ENCODE measurements around the gene JADE1. TPM values are rescaled to one million over a fixed set of nuclear protein-coding genes. Genes with fewer than 3 reads are reported as not detected.

JADE1 gene
- total and polyA plus RNA-seq, 4 donors, result 16.8 to 32.3 (median 25.4) TPM

GRCh38 chr4:128837679-128838078, 28.2 kb downstream of the JADE1 start:
- DNase-seq (ENCODE audit: low read depth in 4 of 6, low spot score in 6 of 6), result no peak
- WGBS (ENCODE audit: insufficient coverage), result 100% methylated on average over 2 of the region's 3 CpGs
- H3K27ac ChIP-seq (ENCODE audit: low read depth, low read length), result no peak overlapping the region
- H3K4me1 ChIP-seq (ENCODE audit: control insufficient read depth, insufficient read depth, low read length), result peaks cover 12% of the 10 kb centered on the region
- no peak overlapping the region for H3K4me3 ChIP-seq (ENCODE audit: low read depth, low read length)
- no peaks in the 10 kb centered on the region for H3K27me3 ChIP-seq (ENCODE audit: control insufficient read depth, insufficient read depth, low read length)
- H3K36me3 ChIP-seq (ENCODE audit: control insufficient read depth, insufficient read depth, low read length), result peaks cover 10% of the 10 kb centered on the region
- H3K9me3 ChIP-seq (ENCODE audit: control insufficient read depth, insufficient read depth, low read length), result no peaks in the 10 kb centered on the region

GRCh38 chr4:128840711-128841318, 31.3 kb downstream of the JADE1 start:
- Histone ChIP-seq H3K4me3 (ENCODE audit: low read depth, low read length) (no peak overlapping the region), H3K27me3 (ENCODE audit: control insufficient read depth, insufficient read depth, low read length) (no peaks in the 10 kb centered on the region), H3K36me3 (ENCODE audit: control insufficient read depth, insufficient read depth, low read length) (peaks cover 12% of the 10 kb centered on the region), H3K9me3 (ENCODE audit: control insufficient read depth, insufficient read depth, low read length) (no peaks in the 10 kb centered on the region), H3K27ac (ENCODE audit: low read depth, low read length) (no peak overlapping the region), H3K4me1 (ENCODE audit: control insufficient read depth, insufficient read depth, low read length) (peaks cover 17% of the 10 kb centered on the region)
- 100% methylated on average over 2 of the region's 2 CpGs for WGBS (ENCODE audit: insufficient coverage)
- no peak for DNase-seq (ENCODE audit: low read depth in 4 of 6, low spot score in 6 of 6)

- H3K4me3 ChIP-seq (ENCODE audit: low read depth, low read length), result no peak overlapping the region
- no peaks in the 10 kb centered on the region for H3K27me3 ChIP-seq (ENCODE audit: control insufficient read depth, insufficient read depth, low read length)
- H3K36me3 ChIP-seq (ENCODE audit: control insufficient read depth, insufficient read depth, low read length), result peaks cover 17% of the 10 kb centered on the region
- H3K4me1 ChIP-seq (ENCODE audit: control insufficient read depth, insufficient read depth, low read length), result peaks cover 15% of the 10 kb centered on the region
- WGBS (ENCODE audit: insufficient coverage), result 100% methylated on average over 2 of the region's 2 CpGs
- no peak overlapping the region for H3K27ac ChIP-seq (ENCODE audit: low read depth, low read length)
- DNase-seq (ENCODE audit: low read depth in 4 of 6, low spot score in 6 of 6), result no peak
- H3K9me3 ChIP-seq (ENCODE audit: control insufficient read depth, insufficient read depth, low read length), result no peaks in the 10 kb centered on the region
These were observed 31.9 kb downstream of the JADE1 start for GRCh38 chr4:128841402-128841801.

- Histone ChIP-seq H3K9me3 (ENCODE audit: control insufficient read depth, insufficient read depth, low read length) (no peaks in the 10 kb centered on the region), H3K36me3 (ENCODE audit: control insufficient read depth, insufficient read depth, low read length) (peaks cover 44% of the 10 kb centered on the region), H3K27ac (ENCODE audit: low read depth, low read length) (no peak overlapping the region), H3K4me1 (ENCODE audit: control insufficient read depth, insufficient read depth, low read length) (peaks cover 18% of the 10 kb centered on the region), H3K27me3 (ENCODE audit: control insufficient read depth, insufficient read depth, low read length) (no peaks in the 10 kb centered on the region), H3K4me3 (ENCODE audit: low read depth, low read length) (no peak overlapping the region)
- peak in 1 of 6 donors; percentile 59 for DNase-seq (ENCODE audit: low read depth in 4 of 6, low spot score in 6 of 6)
- 32% methylated on average over 4 of the region's 4 CpGs for WGBS (ENCODE audit: insufficient coverage)
These were observed 35.4 kb downstream of the JADE1 start for GRCh38 chr4:128844931-128845330.

GRCh38 chr4:128846063-128846462, 36.6 kb downstream of the JADE1 start:
- Histone ChIP-seq H3K27me3 (ENCODE audit: control insufficient read depth, insufficient read depth, low read length) (no peaks in the 10 kb centered on the region), H3K9me3 (ENCODE audit: control insufficient read depth, insufficient read depth, low read length) (no peaks in the 10 kb centered on the region), H3K4me3 (ENCODE audit: low read depth, low read length) (no peak overlapping the region), H3K27ac (ENCODE audit: low read depth, low read length) (no peak overlapping the region), H3K36me3 (ENCODE audit: control insufficient read depth, insufficient read depth, low read length) (peaks cover 50% of the 10 kb centered on the region), H3K4me1 (ENCODE audit: control insufficient read depth, insufficient read depth, low read length) (peaks cover 18% of the 10 kb centered on the region)
- WGBS (ENCODE audit: insufficient coverage), result 100% methylated on average over 2 of the region's 4 CpGs
- DNase-seq (ENCODE audit: low read depth in 4 of 6, low spot score in 6 of 6), result no peak

- H3K36me3 ChIP-seq (ENCODE audit: control insufficient read depth, insufficient read depth, low read length), result peaks cover 54% of the 10 kb centered on the region
- H3K27ac ChIP-seq (ENCODE audit: low read depth, low read length), result no peak overlapping the region
- no peak overlapping the region for H3K4me3 ChIP-seq (ENCODE audit: low read depth, low read length)
- no peak for DNase-seq (ENCODE audit: low read depth in 4 of 6, low spot score in 6 of 6)
- WGBS (ENCODE audit: insufficient coverage), result 92% methylated on average over 7 of the region's 7 CpGs
- peaks cover 18% of the 10 kb centered on the region for H3K4me1 ChIP-seq (ENCODE audit: control insufficient read depth, insufficient read depth, low read length)
- H3K9me3 ChIP-seq (ENCODE audit: control insufficient read depth, insufficient read depth, low read length), result no peaks in the 10 kb centered on the region
- H3K27me3 ChIP-seq (ENCODE audit: control insufficient read depth, insufficient read depth, low read length), result no peaks in the 10 kb centered on the region
These were observed 37.7 kb downstream of the JADE1 start for GRCh38 chr4:128847082-128847724.

- H3K36me3 ChIP-seq (ENCODE audit: control insufficient read depth, insufficient read depth, low read length), result peaks cover 61% of the 10 kb centered on the region
- DNase-seq (ENCODE audit: low read depth in 4 of 6, low spot score in 6 of 6), result no peak
- H3K4me3 ChIP-seq (ENCODE audit: low read depth, low read length), result no peak overlapping the region
- no peaks in the 10 kb centered on the region for H3K9me3 ChIP-seq (ENCODE audit: control insufficient read depth, insufficient read depth, low read length)
- H3K4me1 ChIP-seq (ENCODE audit: control insufficient read depth, insufficient read depth, low read length), result peaks cover 18% of the 10 kb centered on the region
- WGBS (ENCODE audit: insufficient coverage), result 43% methylated on average over 2 of the region's 3 CpGs
- H3K27me3 ChIP-seq (ENCODE audit: control insufficient read depth, insufficient read depth, low read length), result no peaks in the 10 kb centered on the region
- H3K27ac ChIP-seq (ENCODE audit: low read depth, low read length), result no peak overlapping the region
These were observed 39.0 kb downstream of the JADE1 start for GRCh38 chr4:128848461-128848860.

GRCh38 chr4:128850252-128850651, 40.8 kb downstream of the JADE1 start:
- Histone ChIP-seq H3K27ac (ENCODE audit: low read depth, low read length) (no peak overlapping the region), H3K27me3 (ENCODE audit: control insufficient read depth, insufficient read depth, low read length) (no peaks in the 10 kb centered on the region), H3K4me3 (ENCODE audit: low read depth, low read length) (no peak overlapping the region), H3K4me1 (ENCODE audit: control insufficient read depth, insufficient read depth, low read length) (peaks cover 7% of the 10 kb centered on the region), H3K36me3 (ENCODE audit: control insufficient read depth, insufficient read depth, low read length) (peaks cover 58% of the 10 kb centered on the region), H3K9me3 (ENCODE audit: control insufficient read depth, insufficient read depth, low read length) (no peaks in the 10 kb centered on the region)
- DNase-seq (ENCODE audit: low read depth in 4 of 6, low spot score in 6 of 6), result no peak
- no CpG with 5 or more reads among the region's 4 CpGs for WGBS (ENCODE audit: insufficient coverage)

- 88% methylated on average over 5 of the region's 5 CpGs for WGBS (ENCODE audit: insufficient coverage)
- Histone ChIP-seq H3K4me3 (ENCODE audit: low read depth, low read length) (no peak overlapping the region), H3K27me3 (ENCODE audit: control insufficient read depth, insufficient read depth, low read length) (no peaks in the 10 kb centered on the region), H3K4me1 (ENCODE audit: control insufficient read depth, insufficient read depth, low read length) (no peaks in the 10 kb centered on the region), H3K27ac (ENCODE audit: low read depth, low read length) (no peak overlapping the region), H3K36me3 (ENCODE audit: control insufficient read depth, insufficient read depth, low read length) (peaks cover 57% of the 10 kb centered on the region), H3K9me3 (ENCODE audit: control insufficient read depth, insufficient read depth, low read length) (no peaks in the 10 kb centered on the region)
- no peak for DNase-seq (ENCODE audit: low read depth in 4 of 6, low spot score in 6 of 6)
These were observed 44.2 kb downstream of the JADE1 start for GRCh38 chr4:128853741-128854140.

GRCh38 chr4:128854433-128854832, 44.9 kb downstream of the JADE1 start:
- no peak for DNase-seq (ENCODE audit: low read depth in 4 of 6, low spot score in 6 of 6)
- Histone ChIP-seq H3K36me3 (ENCODE audit: control insufficient read depth, insufficient read depth, low read length) (peaks cover 55% of the 10 kb centered on the region), H3K9me3 (ENCODE audit: control insufficient read depth, insufficient read depth, low read length) (no peaks in the 10 kb centered on the region), H3K4me1 (ENCODE audit: control insufficient read depth, insufficient read depth, low read length) (no peaks in the 10 kb centered on the region), H3K27me3 (ENCODE audit: control insufficient read depth, insufficient read depth, low read length) (no peaks in the 10 kb centered on the region), H3K4me3 (ENCODE audit: low read depth, low read length) (no peak overlapping the region), H3K27ac (ENCODE audit: low read depth, low read length) (no peak overlapping the region)
- no CpG with 5 or more reads among the region's 6 CpGs for WGBS (ENCODE audit: insufficient coverage)

All from spinal cord (tissue), 10 donors.